Measurements from ENCODE around the gene ZNHIT2.

The ZNHIT2 gene

DNA sequence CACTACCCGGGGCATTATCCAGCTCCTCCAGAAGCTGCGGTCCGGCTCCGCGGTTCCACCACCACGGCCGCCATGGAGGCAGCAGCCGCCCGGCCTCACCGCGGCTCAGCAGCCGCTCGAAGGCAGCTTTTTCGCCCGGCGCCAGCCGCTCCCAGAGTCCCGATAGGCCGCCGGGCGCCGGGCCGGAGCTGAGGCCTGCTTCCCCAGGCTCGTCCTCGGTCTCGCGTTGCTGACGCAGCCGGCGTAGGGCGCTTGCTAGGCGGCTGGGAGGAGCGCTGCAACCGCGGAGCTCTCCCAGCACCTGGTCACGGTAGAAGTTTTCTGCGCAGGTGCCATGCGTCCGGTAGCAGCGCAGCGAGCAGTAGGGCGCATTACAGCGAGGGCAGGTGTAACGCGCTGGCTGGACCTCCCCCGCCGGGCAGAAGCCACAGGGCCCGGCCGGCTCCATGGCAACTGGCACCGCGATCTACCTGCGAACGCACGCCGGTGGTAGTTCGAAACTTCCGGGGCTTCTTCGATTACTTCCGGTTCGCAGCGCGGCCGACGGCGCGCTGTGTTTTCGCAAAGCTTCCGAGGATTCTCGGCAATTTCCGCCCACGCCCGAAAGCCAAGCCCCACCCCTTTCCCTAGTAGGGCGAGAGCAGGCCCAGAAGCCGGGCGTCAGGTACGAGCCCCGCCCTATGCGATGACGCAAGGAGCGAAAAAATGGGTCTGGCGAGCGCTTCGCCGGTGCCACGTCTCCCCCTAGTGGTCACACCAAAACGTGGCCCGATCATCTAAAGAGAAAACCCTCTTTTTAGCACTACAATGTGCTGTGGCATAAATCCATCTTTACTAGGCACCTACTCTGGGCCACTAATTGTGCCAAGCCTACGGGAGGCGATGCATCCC is at the start of gene ZNHIT2:
Gene ZNHIT2, minus strand, starts transcription at position 496 of the 891 bp plus-strand sequence. Its CDS starts 48 bp downstream, at position 448.
- H3K4me1 ChIP-seq (ENCODE audit: control insufficient read depth, insufficient read depth, low read length): peaks cover 41% of the 10 kb centered on the region
- peaks cover 26% of the 10 kb centered on the region for H3K36me3 ChIP-seq (ENCODE audit: control insufficient read depth, insufficient read depth, low read length)
- no peaks in the 10 kb centered on the region for H3K9me3 ChIP-seq (ENCODE audit: control insufficient read depth, low read length)
- H3K27me3 ChIP-seq (ENCODE audit: control insufficient read depth, insufficient read depth, low read length): no peaks in the 10 kb centered on the region
- H3K4me3 ChIP-seq (ENCODE audit: low read length): peak within 1 kb of the TSS; percentile 33
- H3K9ac ChIP-seq (ENCODE audit: low read length): peak within 1 kb of the TSS; percentile 73

DNA sequence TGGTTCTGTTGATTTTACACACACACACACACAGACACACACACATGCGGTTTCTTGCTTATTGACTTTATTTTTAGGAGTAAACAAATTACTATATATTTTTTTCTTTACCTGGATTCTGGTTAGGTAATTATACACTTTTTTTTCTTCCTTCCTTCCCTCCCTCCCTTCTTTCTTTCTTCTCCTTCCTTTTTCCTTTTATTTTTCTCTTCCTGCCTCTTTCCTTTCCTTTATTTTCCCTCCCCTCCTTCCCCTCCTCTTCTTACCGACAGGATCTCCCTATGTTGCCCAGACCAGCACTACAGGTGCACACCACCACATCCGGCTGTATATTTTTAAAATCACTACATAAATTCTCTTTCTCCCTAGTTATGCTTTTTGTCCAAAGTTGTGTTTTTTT is 49.4 kb upstream of the ZNHIT2 start:
- no peaks in the 10 kb centered on the region for H3K27me3 ChIP-seq (ENCODE audit: control insufficient read depth, insufficient read depth, low read length)
- no peak overlapping the region for H3K4me3 ChIP-seq (ENCODE audit: low read length)
- H3K4me1 ChIP-seq (ENCODE audit: control insufficient read depth, insufficient read depth, low read length): peaks cover 8% of the 10 kb centered on the region
- H3K9ac ChIP-seq (ENCODE audit: low read length): no peak overlapping the region
- no peaks in the 10 kb centered on the region for H3K9me3 ChIP-seq (ENCODE audit: control insufficient read depth, low read length)
- no peaks in the 10 kb centered on the region for H3K36me3 ChIP-seq (ENCODE audit: control insufficient read depth, insufficient read depth, low read length)

DNA sequence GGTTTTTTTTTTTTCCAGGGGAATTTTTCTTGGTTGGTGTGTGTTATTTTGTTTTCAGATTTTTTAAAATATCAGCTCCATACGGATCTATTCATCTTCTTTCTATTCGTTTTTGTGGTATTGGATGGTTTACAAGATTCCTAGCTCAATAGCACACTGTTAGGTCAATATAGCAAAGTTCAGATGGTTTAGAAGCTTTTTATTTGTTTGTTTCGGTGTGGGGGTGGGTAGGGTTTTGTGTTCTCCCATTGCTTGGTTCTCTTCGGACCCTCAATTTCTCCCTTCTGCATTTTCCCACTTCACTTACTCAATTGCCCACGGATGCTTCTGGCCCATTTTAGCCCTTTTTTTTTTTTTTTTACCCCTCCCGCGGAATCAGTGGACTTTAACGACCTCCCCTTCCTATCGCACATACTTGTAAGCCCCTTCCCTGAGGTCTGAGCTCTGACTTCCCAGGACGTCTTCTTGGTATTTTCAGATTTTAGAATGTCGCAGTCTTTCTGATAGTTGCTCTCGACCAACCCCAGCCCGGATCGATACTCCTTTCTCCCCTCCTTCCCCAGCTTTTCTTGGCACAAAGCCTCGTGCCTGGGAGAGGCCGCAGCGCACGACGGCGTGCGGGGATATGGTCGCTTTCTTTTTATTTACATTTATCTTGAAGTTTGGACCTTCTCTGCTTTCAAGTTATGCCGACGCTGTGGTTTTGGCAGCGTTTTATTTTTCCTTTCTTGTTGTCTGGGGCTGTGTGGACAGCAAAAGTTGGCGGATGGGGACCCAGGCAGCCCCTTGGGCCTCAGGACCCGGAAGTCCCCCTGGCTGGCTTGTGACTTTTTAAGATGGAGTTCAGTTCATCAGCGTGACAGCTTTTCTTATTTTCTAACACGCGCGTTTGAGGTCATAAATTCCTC is 48.2 kb upstream of the ZNHIT2 start:
- Histone ChIP-seq H3K4me1 (ENCODE audit: control insufficient read depth, insufficient read depth, low read length) (peaks cover 8% of the 10 kb centered on the region), H3K9ac (ENCODE audit: low read length) (peak overlapping the region; percentile 68), H3K9me3 (ENCODE audit: control insufficient read depth, low read length) (no peaks in the 10 kb centered on the region), H3K36me3 (ENCODE audit: control insufficient read depth, insufficient read depth, low read length) (no peaks in the 10 kb centered on the region), H3K27me3 (ENCODE audit: control insufficient read depth, insufficient read depth, low read length) (no peaks in the 10 kb centered on the region), H3K4me3 (ENCODE audit: low read length) (peak overlapping the region; percentile 43)

DNA sequence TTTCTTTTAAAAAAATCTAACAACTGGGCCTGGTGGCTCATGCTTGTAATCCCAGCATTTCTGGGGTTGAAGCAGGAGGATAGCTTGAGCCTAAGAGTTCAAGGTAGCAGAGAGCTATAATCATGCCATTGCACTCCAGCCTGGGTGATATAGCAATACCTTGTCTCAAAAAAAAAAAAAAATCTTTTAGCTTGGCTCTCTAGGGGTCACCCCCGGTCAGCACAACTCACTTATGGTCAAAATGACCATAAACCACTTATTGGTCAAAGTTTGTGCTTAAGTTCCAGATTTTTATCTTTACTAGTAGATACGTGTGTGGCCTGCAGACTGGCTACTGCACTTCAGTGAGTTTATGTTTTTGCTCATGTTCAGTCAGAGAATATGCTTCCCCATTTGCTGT is 46.2 kb upstream of the ZNHIT2 start:
- H3K4me3 ChIP-seq (ENCODE audit: low read length): no peak overlapping the region
- no peak overlapping the region for H3K9ac ChIP-seq (ENCODE audit: low read length)
- no peaks in the 10 kb centered on the region for H3K9me3 ChIP-seq (ENCODE audit: control insufficient read depth, low read length)

DNA sequence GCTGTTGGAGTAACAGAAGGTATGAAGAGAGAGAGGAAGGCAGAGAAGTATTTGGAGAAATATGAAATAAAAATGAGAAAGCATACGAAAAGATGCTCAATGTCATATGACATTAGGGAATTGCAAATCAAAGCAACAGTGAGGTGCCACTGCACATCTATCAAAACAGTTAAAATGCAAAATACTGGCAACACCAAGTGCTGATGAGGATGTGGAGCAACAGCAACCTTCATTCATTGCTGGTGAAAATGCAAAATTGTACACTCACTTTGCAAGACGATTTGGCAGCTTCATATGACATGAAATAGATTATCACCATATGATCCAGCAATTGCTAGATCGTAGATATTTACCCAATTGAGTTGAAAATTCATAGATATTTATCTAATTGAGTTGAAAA is 43.1 kb upstream of the ZNHIT2 start:
- Histone ChIP-seq H3K9ac (ENCODE audit: low read length) (no peak overlapping the region), H3K4me1 (ENCODE audit: control insufficient read depth, insufficient read depth, low read length) (peaks cover 3% of the 10 kb centered on the region), H3K9me3 (ENCODE audit: control insufficient read depth, low read length) (no peaks in the 10 kb centered on the region), H3K4me3 (ENCODE audit: low read length) (no peak overlapping the region), H3K27me3 (ENCODE audit: control insufficient read depth, insufficient read depth, low read length) (peaks cover 3% of the 10 kb centered on the region), H3K36me3 (ENCODE audit: control insufficient read depth, insufficient read depth, low read length) (no peaks in the 10 kb centered on the region)

More for the DNA sequence above, 46.2 kb upstream of the ZNHIT2 start:
- Histone ChIP-seq H3K27me3 (ENCODE audit: control insufficient read depth, insufficient read depth, low read length) (no peaks in the 10 kb centered on the region), H3K36me3 (ENCODE audit: control insufficient read depth, insufficient read depth, low read length) (no peaks in the 10 kb centered on the region), H3K4me1 (ENCODE audit: control insufficient read depth, insufficient read depth, low read length) (peaks cover 8% of the 10 kb centered on the region)

DNA sequence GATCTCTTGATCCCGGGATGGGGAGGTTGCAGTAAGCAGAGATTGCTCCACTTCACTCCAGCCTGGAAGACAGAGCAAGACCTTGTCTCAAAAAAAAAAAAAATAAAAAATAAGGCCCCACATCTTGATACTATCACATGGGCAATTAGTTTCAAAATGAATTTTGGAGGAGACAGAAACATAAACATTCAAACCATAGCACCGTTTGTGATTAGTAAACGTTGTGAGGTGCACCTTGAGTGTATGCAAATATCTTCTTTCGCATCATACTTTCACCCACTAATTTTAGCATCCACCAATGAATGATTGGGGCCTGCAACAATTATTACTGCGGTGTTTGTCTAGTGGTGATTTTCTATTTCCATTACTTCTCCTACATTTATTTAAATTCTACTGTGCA is 41.5 kb upstream of the ZNHIT2 start:
- no peak overlapping the region for H3K9ac ChIP-seq (ENCODE audit: low read length)
- no peaks in the 10 kb centered on the region for H3K36me3 ChIP-seq (ENCODE audit: control insufficient read depth, insufficient read depth, low read length)
- no peak overlapping the region for H3K4me3 ChIP-seq (ENCODE audit: low read length)
- H3K4me1 ChIP-seq (ENCODE audit: control insufficient read depth, insufficient read depth, low read length): no peaks in the 10 kb centered on the region
- peaks cover 3% of the 10 kb centered on the region for H3K27me3 ChIP-seq (ENCODE audit: control insufficient read depth, insufficient read depth, low read length)
- H3K9me3 ChIP-seq (ENCODE audit: control insufficient read depth, low read length): no peaks in the 10 kb centered on the region

DNA sequence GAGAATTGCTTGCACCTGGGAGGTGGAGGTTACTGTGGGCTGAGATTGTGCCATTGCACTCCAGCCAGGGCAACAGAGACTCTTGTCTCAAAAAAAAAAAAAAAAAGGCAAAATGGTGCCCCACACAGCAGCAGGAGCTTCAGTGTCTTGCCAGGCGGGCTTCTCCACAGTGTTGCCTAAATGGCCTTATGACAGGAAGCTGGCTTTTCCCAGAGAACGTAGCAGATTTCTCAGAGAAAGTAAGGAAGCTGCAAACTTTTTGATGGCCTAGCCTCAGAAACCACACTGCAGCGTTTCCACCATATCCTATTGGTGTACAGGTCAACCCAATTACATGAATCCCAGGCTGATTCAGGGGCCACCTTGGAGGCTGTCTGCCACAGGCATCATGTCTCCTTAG is 39.8 kb upstream of the ZNHIT2 start:
- no peaks in the 10 kb centered on the region for H3K9me3 ChIP-seq (ENCODE audit: control insufficient read depth, low read length)
- H3K4me3 ChIP-seq (ENCODE audit: low read length): no peak overlapping the region
- H3K9ac ChIP-seq (ENCODE audit: low read length): no peak overlapping the region
- H3K36me3 ChIP-seq (ENCODE audit: control insufficient read depth, insufficient read depth, low read length): no peaks in the 10 kb centered on the region
- H3K4me1 ChIP-seq (ENCODE audit: control insufficient read depth, insufficient read depth, low read length): no peaks in the 10 kb centered on the region
- H3K27me3 ChIP-seq (ENCODE audit: control insufficient read depth, insufficient read depth, low read length): peaks cover 3% of the 10 kb centered on the region

DNA sequence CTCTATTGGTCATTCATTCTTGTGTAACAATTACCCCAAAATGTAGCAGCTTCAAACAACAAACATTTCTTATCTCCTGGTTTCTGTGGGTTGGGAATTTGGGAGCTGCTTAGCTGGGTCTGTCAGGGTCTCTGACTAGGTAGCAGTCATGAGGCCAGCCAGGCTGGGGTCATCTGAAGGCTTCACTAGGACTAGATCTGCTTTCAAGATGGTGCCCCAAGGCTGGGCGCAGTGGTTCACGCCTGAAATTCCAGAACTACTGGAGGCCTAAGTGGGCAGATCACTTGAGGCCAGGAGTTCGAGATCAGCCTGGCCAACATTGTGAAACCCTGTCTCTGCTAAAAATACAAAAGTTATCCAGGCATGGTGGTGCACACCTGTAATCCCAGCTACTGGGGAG is 39.4 kb upstream of the ZNHIT2 start:
- no peak overlapping the region for H3K4me3 ChIP-seq (ENCODE audit: low read length)
- no peaks in the 10 kb centered on the region for H3K4me1 ChIP-seq (ENCODE audit: control insufficient read depth, insufficient read depth, low read length)
- peaks cover 3% of the 10 kb centered on the region for H3K27me3 ChIP-seq (ENCODE audit: control insufficient read depth, insufficient read depth, low read length)
- no peaks in the 10 kb centered on the region for H3K36me3 ChIP-seq (ENCODE audit: control insufficient read depth, insufficient read depth, low read length)
- no peaks in the 10 kb centered on the region for H3K9me3 ChIP-seq (ENCODE audit: control insufficient read depth, low read length)
- no peak overlapping the region for H3K9ac ChIP-seq (ENCODE audit: low read length)

DNA sequence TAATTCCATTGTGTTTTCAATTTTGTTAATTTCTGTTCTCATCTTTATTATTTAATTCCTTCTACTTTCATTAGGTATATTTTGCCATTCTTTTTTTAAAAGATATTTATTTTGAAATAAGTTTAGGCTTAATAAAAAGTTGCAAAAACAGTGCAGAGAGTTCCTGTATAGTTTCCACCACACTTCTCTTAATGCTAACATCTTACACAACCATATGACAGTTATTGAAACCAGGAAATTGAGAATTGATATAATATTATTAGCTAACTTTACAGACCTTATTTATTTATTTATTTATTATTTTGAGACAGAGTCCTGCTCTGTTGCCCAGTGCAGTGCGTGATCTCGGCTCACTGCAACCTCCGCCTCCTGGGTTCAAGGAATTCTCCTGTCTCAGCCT is 38.8 kb upstream of the ZNHIT2 start:
- Histone ChIP-seq H3K9me3 (ENCODE audit: control insufficient read depth, low read length) (no peaks in the 10 kb centered on the region), H3K36me3 (ENCODE audit: control insufficient read depth, insufficient read depth, low read length) (no peaks in the 10 kb centered on the region), H3K27me3 (ENCODE audit: control insufficient read depth, insufficient read depth, low read length) (peaks cover 3% of the 10 kb centered on the region), H3K4me3 (ENCODE audit: low read length) (no peak overlapping the region), H3K4me1 (ENCODE audit: control insufficient read depth, insufficient read depth, low read length) (no peaks in the 10 kb centered on the region), H3K9ac (ENCODE audit: low read length) (no peak overlapping the region)

DNA sequence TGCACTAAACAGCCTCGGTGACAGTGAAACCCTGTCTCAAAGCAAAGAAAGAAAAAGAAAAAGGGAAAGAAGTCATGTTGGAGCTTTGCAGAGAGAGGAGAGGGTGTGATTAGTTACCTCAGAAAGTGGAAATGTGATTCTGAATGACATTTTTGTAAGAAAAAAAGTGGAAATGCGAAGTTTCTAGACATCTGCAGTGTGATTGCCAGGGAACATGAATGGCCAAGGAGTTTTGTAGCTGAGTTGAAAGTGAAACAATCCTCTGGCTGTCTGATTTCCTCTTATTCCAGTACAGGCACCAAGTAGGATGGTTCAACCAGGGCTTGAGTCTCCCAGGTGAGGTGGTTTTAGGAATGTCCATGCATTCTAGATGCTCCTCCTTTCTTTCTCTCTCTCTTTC is 34.6 kb upstream of the ZNHIT2 start:
- no peaks in the 10 kb centered on the region for H3K36me3 ChIP-seq (ENCODE audit: control insufficient read depth, insufficient read depth, low read length)
- no peak overlapping the region for H3K4me3 ChIP-seq (ENCODE audit: low read length)
- H3K27me3 ChIP-seq (ENCODE audit: control insufficient read depth, insufficient read depth, low read length): no peaks in the 10 kb centered on the region
- no peak overlapping the region for H3K9ac ChIP-seq (ENCODE audit: low read length)
- H3K4me1 ChIP-seq (ENCODE audit: control insufficient read depth, insufficient read depth, low read length): no peaks in the 10 kb centered on the region
- no peaks in the 10 kb centered on the region for H3K9me3 ChIP-seq (ENCODE audit: control insufficient read depth, low read length)

DNA sequence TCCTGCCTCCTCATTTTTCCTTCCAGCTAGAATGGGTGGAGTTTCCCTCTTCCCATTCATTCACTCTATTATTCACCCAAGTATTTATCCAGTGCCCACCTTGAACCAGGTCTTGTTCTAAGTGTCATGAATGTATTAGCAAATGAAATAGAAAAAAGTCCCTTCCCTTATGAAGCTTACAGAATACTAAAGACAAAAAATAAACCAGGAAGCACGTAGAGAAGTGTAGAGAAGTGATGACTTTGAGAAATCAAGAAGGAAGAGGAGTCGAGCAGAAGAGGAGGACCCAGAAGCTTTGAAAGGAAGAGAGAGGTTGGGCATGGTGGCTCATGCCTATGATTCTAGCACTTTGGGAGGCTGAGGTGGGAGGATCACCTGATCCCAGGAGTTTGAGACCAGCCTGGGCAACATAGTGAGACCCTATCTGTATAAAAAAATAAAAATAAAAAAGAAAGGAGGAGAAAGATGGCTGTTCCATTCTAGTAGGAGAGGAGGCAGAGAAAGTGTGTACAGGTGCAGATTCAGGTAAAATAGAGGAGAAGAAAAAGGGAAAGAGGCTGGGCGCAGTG is 33.9 kb upstream of the ZNHIT2 start:
- Histone ChIP-seq H3K4me1 (ENCODE audit: control insufficient read depth, insufficient read depth, low read length) (no peaks in the 10 kb centered on the region), H3K9me3 (ENCODE audit: control insufficient read depth, low read length) (no peaks in the 10 kb centered on the region), H3K27me3 (ENCODE audit: control insufficient read depth, insufficient read depth, low read length) (no peaks in the 10 kb centered on the region), H3K4me3 (ENCODE audit: low read length) (no peak overlapping the region), H3K9ac (ENCODE audit: low read length) (no peak overlapping the region), H3K36me3 (ENCODE audit: control insufficient read depth, insufficient read depth, low read length) (no peaks in the 10 kb centered on the region)

Data from mucosa of stomach (tissue), 1 donor.